Caki2 (cell line): ENCODE results near the gene CD99L2. TPM values are rescaled to one million over a fixed set of nuclear protein-coding genes. Genes with fewer than 3 reads are reported as not detected.

Source experiments
- DNase-seq: peaks from one replicate; pipeline ENCODE4 v3.0.0-alpha.2; 2015; ENCODE audit warnings: low read depth
- in situ Hi-C: cut with HindIII; loops from 2 replicates; pipeline ENCODE4 v1.10.0; 2016; ENCODE audit warnings: low sequenced_read_pairs, low pct_unique_long_range_greater_than_20kb, mixed read lengths
- total RNA-seq: library from RNA; depleted of rRNA; stranded (reverse); fragments of >200 nt; shearing (Covaris generic); gene quantifications from 2 replicates; pipeline ENCODE4 v1.2.3, GENCODE V29; 2014; ENCODE audit warnings: low replicate concordance

CD99L2 gene
- total RNA-seq, 1 experiment from 2014 or later: 34.7 TPM

GRCh38 chrX:150870487-150871340 lies 27.8 kb downstream of the CD99L2 start:
- in situ Hi-C loops: no loop called here
- no peak for DNase-seq

GRCh38 chrX:150870029-150870428 lies 28.4 kb downstream of the CD99L2 start:
- DNase-seq: no peak
- in situ Hi-C loops: no loop called here

- no peak for DNase-seq
- in situ Hi-C loops: no loop called here
Measured at GRCh38 chrX:150869450-150869849, 29.0 kb downstream of the CD99L2 start.

- no peak for DNase-seq
- in situ Hi-C loops: no loop called here
Measured at GRCh38 chrX:150868625-150869024, 29.8 kb downstream of the CD99L2 start.

GRCh38 chrX:150864127-150864526 lies 34.3 kb downstream of the CD99L2 start:
- no peak for DNase-seq
- in situ Hi-C loops: no loop called here

GRCh38 chrX:150863191-150863590 lies 35.3 kb downstream of the CD99L2 start:
- in situ Hi-C loops: no loop called here
- no peak for DNase-seq

- DNase-seq: no peak
- in situ Hi-C loops: no loop called here
Measured at GRCh38 chrX:150857453-150857852, 41.0 kb downstream of the CD99L2 start.

- in situ Hi-C loops: no loop called here
- no peak for DNase-seq
Measured at GRCh38 chrX:150856785-150857184, 41.7 kb downstream of the CD99L2 start.

GRCh38 chrX:150856101-150856500 lies 42.4 kb downstream of the CD99L2 start:
- DNase-seq: no peak
- in situ Hi-C loops: no loop called here

GRCh38 chrX:150854856-150855255 lies 43.6 kb downstream of the CD99L2 start:
- in situ Hi-C loops: no loop called here
- no peak for DNase-seq

- no peak for DNase-seq
- in situ Hi-C loops: no loop called here
Measured at GRCh38 chrX:150849996-150850720, 48.3 kb downstream of the CD99L2 start.

- in situ Hi-C loops: no loop called here
- no peak for DNase-seq
Measured at GRCh38 chrX:150849486-150849885, 49.0 kb downstream of the CD99L2 start.

- in situ Hi-C loops: no loop called here
- no peak for DNase-seq
Measured at GRCh38 chrX:150848914-150849365, 49.5 kb downstream of the CD99L2 start.

GRCh38 chrX:150847088-150847487 lies 51.4 kb downstream of the CD99L2 start:
- no peak for DNase-seq
- in situ Hi-C loops: no loop called here

- in situ Hi-C loops: no loop called here
Measured at GRCh38 chrX:150846130-150846529, 52.3 kb downstream of the CD99L2 start.

GRCh38 chrX:150845091-150845490 lies 53.4 kb downstream of the CD99L2 start:
- in situ Hi-C loops: no loop called here
- no peak for DNase-seq

More at GRCh38 chrX:150846130-150846529, 52.3 kb downstream of the CD99L2 start:
- DNase-seq: no peak

GRCh38 chrX:150844016-150844415 lies 54.5 kb downstream of the CD99L2 start:
- peak; percentile 39 for DNase-seq
- in situ Hi-C loops: no loop called here

- DNase-seq: no peak
- in situ Hi-C loops: no loop called here
Measured at GRCh38 chrX:150842198-150842685, 56.2 kb downstream of the CD99L2 start.

GRCh38 chrX:150841456-150842197 lies 56.8 kb downstream of the CD99L2 start:
- in situ Hi-C loops: no loop called here
- no peak for DNase-seq
